Astrocyte (in vitro differentiated cells and primary cell): ENCODE results near the gene TMEM95. TPM values are rescaled to one million over a fixed set of nuclear protein-coding genes. Genes with fewer than 3 reads are reported as not detected.

ENCODE experiments used
- DNase-seq: peaks from one replicate; pipeline ENCODE4 v3.0.0-alpha.2; 2010; ENCODE audit warnings: low read depth
- FAIRE-seq: peaks from 2 replicates; lab custom pipeline; 2011; peaks lifted over from hg19 to GRCh38; lab: Jason Lieb, UNC
- H2AFZ ChIP-seq: 2 replicates; pipeline ENCODE4 v1.6.0; 2012; ENCODE audit warnings: low read depth, low read length, inconsistent platforms
- H3K27ac ChIP-seq: 2 replicates; pipeline ENCODE4 v1.5.1; 2011; ENCODE audit warnings: low read depth, low read length, inconsistent platforms
- H3K27me3 ChIP-seq: 2 replicates; pipeline ENCODE4 v1.6.0; 2011; ENCODE audit warnings: low read length, inconsistent platforms; ENCODE audit not compliant: insufficient read depth
- H3K36me3 ChIP-seq: 2 replicates; pipeline ENCODE4 v1.5.1; 2011; ENCODE audit warnings: low read length, inconsistent platforms; ENCODE audit not compliant: insufficient read depth
- H3K4me1 ChIP-seq: 2 replicates; pipeline ENCODE4 v1.5.1; 2011; ENCODE audit warnings: low read length, inconsistent platforms; ENCODE audit not compliant: insufficient read depth
- H3K4me2 ChIP-seq: 2 replicates; pipeline ENCODE4 v1.6.0; 2012; ENCODE audit warnings: low read length, inconsistent platforms
- H3K4me3 ChIP-seq: 2 replicates; pipeline ENCODE4 v1.5.1; 2011; ENCODE audit warnings: low read depth, mild to moderate bottlenecking, low read length, inconsistent platforms; ENCODE audit not compliant: insufficient read depth
- H3K79me2 ChIP-seq: 2 replicates; pipeline ENCODE4 v1.6.0; 2012; ENCODE audit warnings: mild to moderate bottlenecking, low read length, inconsistent platforms; ENCODE audit not compliant: insufficient read depth
- H3K9ac ChIP-seq: 2 replicates; pipeline ENCODE4 v1.6.0; 2012; ENCODE audit warnings: mild to moderate bottlenecking, low read length, inconsistent platforms
- H3K9me3 ChIP-seq: 2 replicates; pipeline ENCODE4 v1.5.1; 2012; ENCODE audit warnings: low read depth, mild to moderate bottlenecking, low read length, inconsistent platforms; ENCODE audit not compliant: insufficient read depth
- H4K20me1 ChIP-seq: 2 replicates; pipeline ENCODE4 v1.6.0; 2012; ENCODE audit warnings: low read length, inconsistent platforms; ENCODE audit not compliant: insufficient read depth
- H3K27ac Mint-ChIP-seq: one replicate; pipeline ENCODE4 v1.8.0; 2021; ENCODE audit warnings: mild to moderate bottlenecking, mixed read lengths; ENCODE audit not compliant: unreplicated experiment
- H3K27me3 Mint-ChIP-seq: one replicate; pipeline ENCODE4 v1.8.0; 2021; ENCODE audit warnings: low read depth, mixed read lengths; ENCODE audit not compliant: unreplicated experiment
- H3K36me3 Mint-ChIP-seq: one replicate; pipeline ENCODE4 v1.8.0; 2021; ENCODE audit warnings: low read depth, mixed read lengths; ENCODE audit not compliant: unreplicated experiment
- H3K4me1 Mint-ChIP-seq: one replicate; pipeline ENCODE4 v1.8.0; 2021; ENCODE audit warnings: low read depth, mixed read lengths; ENCODE audit not compliant: unreplicated experiment
- H3K4me3 Mint-ChIP-seq: one replicate; pipeline ENCODE4 v1.8.0; 2021; ENCODE audit warnings: mild to moderate bottlenecking, moderate library complexity, mixed read lengths; ENCODE audit not compliant: unreplicated experiment
- H3K9me3 Mint-ChIP-seq: one replicate; pipeline ENCODE4 v1.8.0; 2021; ENCODE audit warnings: mild to moderate bottlenecking, mixed read lengths; ENCODE audit not compliant: unreplicated experiment
- EZH2 ChIP-seq: IDR thresholded peaks from 2 replicates; pipeline ENCODE4 v1.6.1; 2012; ENCODE audit warnings: mild to moderate bottlenecking, low read length, inconsistent platforms; ENCODE audit not compliant: insufficient read depth
- total RNA-seq: library from RNA; stranded (reverse); gene quantifications from 2 replicates; pipeline ENCODE4 v1.2.1, GENCODE V29; 2021
- TF ChIP-seq, protein P1 (sequence below): IDR thresholded peaks from 2 replicates; pipeline ENCODE4 v1.5.1; 2011; ENCODE audit warnings: low read depth, mild to moderate bottlenecking, inconsistent platforms, low read length, moderate library complexity; ENCODE audit not compliant: insufficient read depth

Gene TMEM95
- total RNA-seq, 1 donor from 2014 or later: 0.30 TPM

GRCh38 chr17:7307686-7308624 lies 47.0 kb upstream of the TMEM95 start:
- Mint-ChIP-seq H3K27ac (peak overlapping the region; percentile 97), H3K9me3 (no peaks in the 10 kb centered on the region), H3K4me3 (peak overlapping the region; percentile 97), H3K27me3 (no peaks in the 10 kb centered on the region), H3K4me1 (peaks cover 32% of the 10 kb centered on the region), H3K36me3 (peaks cover 19% of the 10 kb centered on the region)
- H3K4me1 ChIP-seq: peaks cover 20% of the 10 kb centered on the region
- H3K9me3 ChIP-seq: no peaks in the 10 kb centered on the region
- H3K4me3 ChIP-seq: peak overlapping the region; percentile 87
- H2AFZ ChIP-seq: no peak overlapping the region
- peaks cover 51% of the 10 kb centered on the region for H3K79me2 ChIP-seq
- TF ChIP-seq, protein P1, sequence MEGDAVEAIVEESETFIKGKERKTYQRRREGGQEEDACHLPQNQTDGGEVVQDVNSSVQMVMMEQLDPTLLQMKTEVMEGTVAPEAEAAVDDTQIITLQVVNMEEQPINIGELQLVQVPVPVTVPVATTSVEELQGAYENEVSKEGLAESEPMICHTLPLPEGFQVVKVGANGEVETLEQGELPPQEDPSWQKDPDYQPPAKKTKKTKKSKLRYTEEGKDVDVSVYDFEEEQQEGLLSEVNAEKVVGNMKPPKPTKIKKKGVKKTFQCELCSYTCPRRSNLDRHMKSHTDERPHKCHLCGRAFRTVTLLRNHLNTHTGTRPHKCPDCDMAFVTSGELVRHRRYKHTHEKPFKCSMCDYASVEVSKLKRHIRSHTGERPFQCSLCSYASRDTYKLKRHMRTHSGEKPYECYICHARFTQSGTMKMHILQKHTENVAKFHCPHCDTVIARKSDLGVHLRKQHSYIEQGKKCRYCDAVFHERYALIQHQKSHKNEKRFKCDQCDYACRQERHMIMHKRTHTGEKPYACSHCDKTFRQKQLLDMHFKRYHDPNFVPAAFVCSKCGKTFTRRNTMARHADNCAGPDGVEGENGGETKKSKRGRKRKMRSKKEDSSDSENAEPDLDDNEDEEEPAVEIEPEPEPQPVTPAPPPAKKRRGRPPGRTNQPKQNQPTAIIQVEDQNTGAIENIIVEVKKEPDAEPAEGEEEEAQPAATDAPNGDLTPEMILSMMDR: no peak
- no peak for TF ChIP-seq EZH2
- DNase-seq (no peak), FAIRE-seq (no peak)
- H3K4me2 ChIP-seq: peak overlapping the region; percentile 89
- H3K27me3 ChIP-seq: no peaks in the 10 kb centered on the region
- H4K20me1 ChIP-seq: peaks cover 47% of the 10 kb centered on the region
- peak overlapping the region; percentile 90 for H3K27ac ChIP-seq
- H3K9ac ChIP-seq: peak overlapping the region; percentile 98
- H3K36me3 ChIP-seq: peaks cover 35% of the 10 kb centered on the region

GRCh38 chr17:7308625-7309433 lies 46.1 kb upstream of the TMEM95 start:
- H3K4me3 Mint-ChIP-seq: peak overlapping the region; percentile 97
- DNase-seq (peak; percentile 66), FAIRE-seq (no peak)
- H3K27me3 Mint-ChIP-seq: no peaks in the 10 kb centered on the region
- Histone ChIP-seq H3K4me2 (peak overlapping the region; percentile 89), H3K9ac (peak overlapping the region; percentile 98), H2AFZ (no peak overlapping the region), H3K79me2 (peaks cover 60% of the 10 kb centered on the region), H3K36me3 (peaks cover 43% of the 10 kb centered on the region), H3K4me3 (peak overlapping the region; percentile 87), H3K27me3 (no peaks in the 10 kb centered on the region), H4K20me1 (peaks cover 55% of the 10 kb centered on the region), H3K9me3 (no peaks in the 10 kb centered on the region), H3K27ac (peak overlapping the region; percentile 90), H3K4me1 (peaks cover 25% of the 10 kb centered on the region)
- H3K4me1 Mint-ChIP-seq: peaks cover 40% of the 10 kb centered on the region
- TF ChIP-seq, protein P1: no peak
- TF ChIP-seq EZH2: no peak
- peaks cover 22% of the 10 kb centered on the region for H3K36me3 Mint-ChIP-seq
- H3K9me3 Mint-ChIP-seq: no peaks in the 10 kb centered on the region
- H3K27ac Mint-ChIP-seq: peak overlapping the region; percentile 97
